Liver (tissue), 9 donors: ENCODE data around the gene HOXD8. TPM values are rescaled to one million over a fixed set of nuclear protein-coding genes. Genes with fewer than 3 reads are reported as not detected.
A peak's percentile ranks its signal among the peaks of the same experiment; 100 is the strongest.

Experiments used
- DNase-seq: peaks from one replicate; pipeline ENCODE4 v3.0.0-alpha.2; 2017; ENCODE audit warnings: low spot score
- H3K27ac ChIP-seq, 2 donors: one replicate each; pipeline ENCODE4 v1.7.0; 2013; ENCODE audit warnings: inconsistent platforms in 2 of 2, low read length in 2 of 2, control low read depth in 1 of 2, low read depth in 1 of 2, mild to moderate bottlenecking in 1 of 2
- H3K27me3 ChIP-seq, 4 donors: one replicate each; pipeline versions ENCODE4 v1.6.1 to v1.7.0; 2013; ENCODE audit warnings: low read length in 3 of 4, inconsistent platforms in 1 of 4, mild to moderate bottlenecking in 1 of 4, moderate library complexity in 1 of 4; ENCODE audit not compliant: control insufficient read depth in 4 of 4, insufficient read depth in 4 of 4
- H3K36me3 ChIP-seq, 4 donors: one replicate each; pipeline versions ENCODE4 v1.6.1 to v1.7.0; 2013; ENCODE audit warnings: low read length in 3 of 4, mild to moderate bottlenecking in 3 of 4, low read depth in 1 of 4, moderate library complexity in 1 of 4; ENCODE audit not compliant: control insufficient read depth in 4 of 4, insufficient read depth in 3 of 4
- H3K4me1 ChIP-seq, 4 donors: one replicate each; pipeline versions ENCODE4 v1.6.1 to v1.7.0; 2013; ENCODE audit warnings: low read length in 3 of 4, mild to moderate bottlenecking in 3 of 4, moderate library complexity in 1 of 4; ENCODE audit not compliant: control insufficient read depth in 4 of 4, insufficient read depth in 4 of 4
- H3K4me3 ChIP-seq, 3 donors: one replicate each; pipeline versions ENCODE4 v1.6.1 to v1.7.0; 2013; ENCODE audit warnings: low read length in 3 of 3, control low read depth in 1 of 3, low read depth in 1 of 3, mild to moderate bottlenecking in 1 of 3
- H3K9ac ChIP-seq, 2 donors: one replicate each; pipeline ENCODE4 v1.7.0; 2013; ENCODE audit warnings: low read length in 2 of 2, mild to moderate bottlenecking in 2 of 2, moderate library complexity in 2 of 2, control low read depth in 1 of 2, low read depth in 1 of 2
- H3K9me3 ChIP-seq, 4 donors: one replicate each; pipeline versions ENCODE4 v1.6.1 to v1.7.0; 2013; ENCODE audit warnings: low read length in 3 of 4; ENCODE audit not compliant: control insufficient read depth in 4 of 4
- EGR1 ChIP-seq, 2 donors: IDR thresholded peaks; 2 replicates each; pipeline ENCODE4 v1.6.1; 2016 to 2018; ENCODE audit warnings: antibody characterized with exemption in 2 of 2, low read depth in 2 of 2
- FOXA1 ChIP-seq: IDR thresholded peaks from 2 replicates; pipeline ENCODE4 v1.6.1; 2016; ENCODE audit warnings: antibody characterized with exemption
- FOXA2 ChIP-seq: IDR thresholded peaks from 2 replicates; pipeline ENCODE4 v1.6.1; 2016; ENCODE audit warnings: antibody characterized with exemption
- HNF4A ChIP-seq, 2 donors: conservative IDR thresholded peaks; 2 replicates each; pipeline ENCODE4 v1.6.1; 2016; ENCODE audit warnings: antibody characterized with exemption in 2 of 2, mild to moderate bottlenecking in 2 of 2
- HNF4G ChIP-seq: IDR thresholded peaks from 2 replicates; pipeline ENCODE4 v1.6.1; 2016; ENCODE audit warnings: antibody characterized with exemption
- JUND ChIP-seq, 2 donors: IDR thresholded peaks; 2 replicates each; pipeline ENCODE4 v1.6.1; 2016; ENCODE audit warnings: antibody characterized with exemption in 2 of 2
- RAD21 ChIP-seq, 2 donors: IDR thresholded peaks; 2 replicates each; pipeline ENCODE4 v1.6.1; 2016; ENCODE audit warnings: antibody characterized with exemption in 2 of 2, mild to moderate bottlenecking in 2 of 2
- WGBS: extraction: QIAGEN DNeasy Blood & Tissue Kit; methylation state at CpG from one replicate; pipeline ENCODE4 v1.1.7; 2013; 5-methylcytosine and 5-hydroxymethylcytosine counted together
- polyA plus RNA-seq, 2 donors: library from polyadenylated mRNA; stranded (reverse) in 1 of 2; unstranded in 1 of 2; fragments of 200-250 nt in 1 of 2; fragments of >200 nt in 1 of 2; fragmentation: Nextera tagmentation in 1 of 2; extraction: Ambion mirVana in 1 of 2; gene quantifications; one replicate each; pipeline versions ENCODE4 v1.2.1 to v1.2.3, GENCODE V29; 2013 to 2015
- total RNA-seq, 2 donors: library from RNA; depleted of rRNA; stranded (reverse); fragments of >200 nt; gene quantifications; one replicate each; pipeline ENCODE4 v1.2.3, GENCODE V29; 2014
- TF ChIP-seq, protein P1 (sequence below): fragments of 150-350 bp; IDR thresholded peaks from 2 replicates; pipeline ENCODE4 v1.5.1; 2017; ENCODE audit warnings: improper control_type of control experiment, low read depth, low read length; ENCODE audit not compliant: missing input control
- TF ChIP-seq, protein P2 (sequence below): IDR thresholded peaks from 2 replicates; pipeline ENCODE4 v1.6.1; 2016; ENCODE audit warnings: antibody characterized with exemption, mild to moderate bottlenecking
- TF ChIP-seq, protein P3 (sequence below): IDR thresholded peaks from 2 replicates; pipeline ENCODE4 v1.6.1; 2016; ENCODE audit warnings: antibody characterized with exemption
- TF ChIP-seq, protein P4 (sequence below): IDR thresholded peaks from 2 replicates; pipeline ENCODE4 v1.6.1; 2016; ENCODE audit warnings: antibody characterized with exemption
- TF ChIP-seq, protein P5 (sequence below): IDR thresholded peaks from 2 replicates; pipeline ENCODE4 v1.6.1; 2016; ENCODE audit warnings: antibody characterized with exemption
- donor health status: healthy.
- donor health status: healthy.
- donor health status: healthy.
- donor health status: healthy.
- donor health status: healthy.

Gene HOXD8
- total and polyA plus RNA-seq, 4 donors = 0.06 to 0.19 (median 0.08) TPM; not detected in 1

DNA sequence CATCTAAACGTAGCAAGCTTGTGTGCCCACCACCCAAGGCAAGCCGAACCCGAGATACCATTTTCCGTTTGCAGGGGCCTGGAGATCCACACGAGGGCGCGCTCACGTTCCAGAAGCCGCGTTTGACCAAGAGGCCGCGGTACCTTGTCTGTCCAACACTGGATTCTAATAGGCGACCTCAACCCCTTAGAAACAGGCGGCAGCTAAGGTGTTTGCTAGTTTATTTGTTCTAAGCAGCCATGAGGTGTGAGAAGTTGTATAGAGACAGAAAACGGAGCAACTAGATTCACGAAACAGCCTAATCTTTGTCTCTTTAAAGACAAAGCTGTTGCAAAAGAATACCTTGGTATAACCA is 18.2 kb upstream of the HOXD8 start:
- Histone ChIP-seq H3K4me3 (no peak overlapping the region), H3K9me3 (no peaks in the 10 kb centered on the region), H3K27me3 (peaks cover 12 to 38% (median 35%) of the 10 kb centered on the region in 4 donors), H3K9ac (no peak overlapping the region), H3K27ac (no peak overlapping the region), H3K4me1 (peaks cover under 1 to 12% (median 4%) of the 10 kb centered on the region in 4 donors), H3K36me3 (no peaks in the 10 kb centered on the region)
- WGBS = 4% methylated on average over 16 of the region's 16 CpGs
- TF ChIP-seq, protein P1, sequence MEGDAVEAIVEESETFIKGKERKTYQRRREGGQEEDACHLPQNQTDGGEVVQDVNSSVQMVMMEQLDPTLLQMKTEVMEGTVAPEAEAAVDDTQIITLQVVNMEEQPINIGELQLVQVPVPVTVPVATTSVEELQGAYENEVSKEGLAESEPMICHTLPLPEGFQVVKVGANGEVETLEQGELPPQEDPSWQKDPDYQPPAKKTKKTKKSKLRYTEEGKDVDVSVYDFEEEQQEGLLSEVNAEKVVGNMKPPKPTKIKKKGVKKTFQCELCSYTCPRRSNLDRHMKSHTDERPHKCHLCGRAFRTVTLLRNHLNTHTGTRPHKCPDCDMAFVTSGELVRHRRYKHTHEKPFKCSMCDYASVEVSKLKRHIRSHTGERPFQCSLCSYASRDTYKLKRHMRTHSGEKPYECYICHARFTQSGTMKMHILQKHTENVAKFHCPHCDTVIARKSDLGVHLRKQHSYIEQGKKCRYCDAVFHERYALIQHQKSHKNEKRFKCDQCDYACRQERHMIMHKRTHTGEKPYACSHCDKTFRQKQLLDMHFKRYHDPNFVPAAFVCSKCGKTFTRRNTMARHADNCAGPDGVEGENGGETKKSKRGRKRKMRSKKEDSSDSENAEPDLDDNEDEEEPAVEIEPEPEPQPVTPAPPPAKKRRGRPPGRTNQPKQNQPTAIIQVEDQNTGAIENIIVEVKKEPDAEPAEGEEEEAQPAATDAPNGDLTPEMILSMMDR = peak; percentile 40
- no peak for TF ChIP-seq HNF4G
- TF ChIP-seq RAD21 (IDR thresholded peaks at IDR 0.05) = peak; percentile 34 to 54
- no peak for DNase-seq

DNA sequence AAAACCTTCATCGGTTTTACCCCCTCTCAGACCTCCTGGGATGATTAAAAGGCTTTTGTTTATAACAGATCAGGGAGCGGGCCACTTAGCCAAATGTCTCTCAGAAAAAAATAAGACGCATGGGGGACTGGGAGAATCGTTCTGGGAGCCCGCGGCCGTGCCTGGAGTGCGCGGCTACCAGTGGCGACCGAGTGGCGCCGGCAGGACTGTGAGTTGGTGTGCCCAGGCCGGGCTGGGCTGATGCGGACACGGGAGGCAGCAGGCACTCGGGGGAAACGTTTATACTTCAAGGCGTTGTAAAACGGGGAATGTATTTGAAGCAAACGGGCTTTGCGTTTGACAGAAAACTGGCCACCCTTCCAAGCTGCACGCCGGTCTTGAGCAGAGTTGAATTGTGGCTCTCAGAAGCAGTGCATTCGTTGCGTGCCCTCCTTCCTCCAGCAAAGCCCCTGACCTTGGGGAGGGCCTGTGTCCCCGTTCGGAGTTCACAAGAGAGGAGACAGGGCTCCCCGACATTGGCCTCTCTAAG is 17.6 kb upstream of the HOXD8 start:
- Histone ChIP-seq H3K9ac (no peak overlapping the region), H3K36me3 (no peaks in the 10 kb centered on the region), H3K4me1 (peaks cover 3 to 8% (median 4%) of the 10 kb centered on the region in 4 donors), H3K9me3 (peaks cover 0 to 2% (median 0%) of the 10 kb centered on the region in 4 donors), H3K27ac (no peak overlapping the region), H3K4me3 (no peak overlapping the region), H3K27me3 (peaks cover 15 to 41% (median 38%) of the 10 kb centered on the region in 4 donors)
- TF ChIP-seq, protein P2, sequence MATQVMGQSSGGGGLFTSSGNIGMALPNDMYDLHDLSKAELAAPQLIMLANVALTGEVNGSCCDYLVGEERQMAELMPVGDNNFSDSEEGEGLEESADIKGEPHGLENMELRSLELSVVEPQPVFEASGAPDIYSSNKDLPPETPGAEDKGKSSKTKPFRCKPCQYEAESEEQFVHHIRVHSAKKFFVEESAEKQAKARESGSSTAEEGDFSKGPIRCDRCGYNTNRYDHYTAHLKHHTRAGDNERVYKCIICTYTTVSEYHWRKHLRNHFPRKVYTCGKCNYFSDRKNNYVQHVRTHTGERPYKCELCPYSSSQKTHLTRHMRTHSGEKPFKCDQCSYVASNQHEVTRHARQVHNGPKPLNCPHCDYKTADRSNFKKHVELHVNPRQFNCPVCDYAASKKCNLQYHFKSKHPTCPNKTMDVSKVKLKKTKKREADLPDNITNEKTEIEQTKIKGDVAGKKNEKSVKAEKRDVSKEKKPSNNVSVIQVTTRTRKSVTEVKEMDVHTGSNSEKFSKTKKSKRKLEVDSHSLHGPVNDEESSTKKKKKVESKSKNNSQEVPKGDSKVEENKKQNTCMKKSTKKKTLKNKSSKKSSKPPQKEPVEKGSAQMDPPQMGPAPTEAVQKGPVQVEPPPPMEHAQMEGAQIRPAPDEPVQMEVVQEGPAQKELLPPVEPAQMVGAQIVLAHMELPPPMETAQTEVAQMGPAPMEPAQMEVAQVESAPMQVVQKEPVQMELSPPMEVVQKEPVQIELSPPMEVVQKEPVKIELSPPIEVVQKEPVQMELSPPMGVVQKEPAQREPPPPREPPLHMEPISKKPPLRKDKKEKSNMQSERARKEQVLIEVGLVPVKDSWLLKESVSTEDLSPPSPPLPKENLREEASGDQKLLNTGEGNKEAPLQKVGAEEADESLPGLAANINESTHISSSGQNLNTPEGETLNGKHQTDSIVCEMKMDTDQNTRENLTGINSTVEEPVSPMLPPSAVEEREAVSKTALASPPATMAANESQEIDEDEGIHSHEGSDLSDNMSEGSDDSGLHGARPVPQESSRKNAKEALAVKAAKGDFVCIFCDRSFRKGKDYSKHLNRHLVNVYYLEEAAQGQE = no peak
- TF ChIP-seq HNF4A (conservative IDR thresholded peaks at IDR 0.05) = no peak
- TF ChIP-seq, protein P1 = no peak
- TF ChIP-seq RAD21 (IDR thresholded peaks at IDR 0.05) = no peak
- no peak for TF ChIP-seq FOXA2
- no peak for TF ChIP-seq EGR1 (IDR thresholded peaks at IDR 0.05; ENCODE audit: low read depth in 2 of 2)
- no peak for TF ChIP-seq FOXA1
- TF ChIP-seq, protein P3, sequence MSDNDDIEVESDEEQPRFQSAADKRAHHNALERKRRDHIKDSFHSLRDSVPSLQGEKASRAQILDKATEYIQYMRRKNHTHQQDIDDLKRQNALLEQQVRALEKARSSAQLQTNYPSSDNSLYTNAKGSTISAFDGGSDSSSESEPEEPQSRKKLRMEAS = no peak
- TF ChIP-seq HNF4G = no peak
- TF ChIP-seq, protein P4, sequence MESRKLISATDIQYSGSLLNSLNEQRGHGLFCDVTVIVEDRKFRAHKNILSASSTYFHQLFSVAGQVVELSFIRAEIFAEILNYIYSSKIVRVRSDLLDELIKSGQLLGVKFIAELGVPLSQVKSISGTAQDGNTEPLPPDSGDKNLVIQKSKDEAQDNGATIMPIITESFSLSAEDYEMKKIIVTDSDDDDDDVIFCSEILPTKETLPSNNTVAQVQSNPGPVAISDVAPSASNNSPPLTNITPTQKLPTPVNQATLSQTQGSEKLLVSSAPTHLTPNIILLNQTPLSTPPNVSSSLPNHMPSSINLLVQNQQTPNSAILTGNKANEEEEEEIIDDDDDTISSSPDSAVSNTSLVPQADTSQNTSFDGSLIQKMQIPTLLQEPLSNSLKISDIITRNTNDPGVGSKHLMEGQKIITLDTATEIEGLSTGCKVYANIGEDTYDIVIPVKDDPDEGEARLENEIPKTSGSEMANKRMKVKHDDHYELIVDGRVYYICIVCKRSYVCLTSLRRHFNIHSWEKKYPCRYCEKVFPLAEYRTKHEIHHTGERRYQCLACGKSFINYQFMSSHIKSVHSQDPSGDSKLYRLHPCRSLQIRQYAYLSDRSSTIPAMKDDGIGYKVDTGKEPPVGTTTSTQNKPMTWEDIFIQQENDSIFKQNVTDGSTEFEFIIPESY = no peak
- TF ChIP-seq JUND (IDR thresholded peaks at IDR 0.05) = no peak
- TF ChIP-seq, protein P5, sequence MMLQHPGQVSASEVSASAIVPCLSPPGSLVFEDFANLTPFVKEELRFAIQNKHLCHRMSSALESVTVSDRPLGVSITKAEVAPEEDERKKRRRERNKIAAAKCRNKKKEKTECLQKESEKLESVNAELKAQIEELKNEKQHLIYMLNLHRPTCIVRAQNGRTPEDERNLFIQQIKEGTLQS = no peak
- 10% methylated on average over 29 of the region's 29 CpGs for WGBS
- DNase-seq = no peak
